Measurements from ENCODE around the gene GALNT16. TPM values are rescaled to one million over a fixed set of nuclear protein-coding genes. Genes with fewer than 3 reads are reported as not detected.

Gene GALNT16
- total RNA-seq, 4 donors from 2014 or later, result 5.1 to 8.9 (median 8.7) TPM

DNA sequence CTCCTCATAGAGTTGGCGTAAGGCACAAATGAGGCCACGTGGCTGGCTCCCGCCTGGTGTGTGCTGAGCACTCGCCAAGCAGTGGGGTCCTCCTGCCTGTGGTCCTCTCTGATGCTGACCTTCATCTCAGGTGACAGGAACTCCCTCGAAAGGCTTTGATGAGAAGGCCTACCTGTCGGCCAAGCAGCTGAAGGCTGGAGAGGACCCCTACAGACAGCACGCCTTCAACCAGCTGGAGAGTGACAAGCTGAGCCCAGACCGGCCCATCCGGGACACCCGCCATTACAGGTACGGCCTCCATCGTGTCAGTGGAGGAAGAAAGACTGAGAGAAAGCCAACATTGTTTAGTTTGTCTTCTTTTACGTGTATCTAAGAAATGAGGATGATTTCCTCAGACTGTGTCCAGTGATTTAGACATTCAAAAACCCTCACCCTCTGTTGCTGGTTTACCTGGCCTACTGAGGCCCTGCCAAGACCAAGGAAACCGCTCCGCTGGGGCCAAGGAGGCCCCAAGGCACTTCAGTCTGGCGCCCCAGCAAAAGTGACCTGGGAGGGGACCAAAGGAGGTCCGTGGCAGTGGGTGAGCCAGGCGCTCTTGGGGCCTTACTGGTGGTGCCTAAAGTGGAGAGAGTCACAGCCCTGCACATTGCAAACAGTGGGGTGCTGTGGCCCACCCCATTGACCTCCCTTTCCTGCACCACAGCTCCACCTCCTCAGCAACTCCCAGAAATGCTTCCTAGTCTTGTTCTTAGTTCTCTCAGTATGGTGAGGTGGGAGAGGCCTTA, 60.8 kb downstream of the GALNT16 start:
- TF ChIP-seq, protein P1, sequence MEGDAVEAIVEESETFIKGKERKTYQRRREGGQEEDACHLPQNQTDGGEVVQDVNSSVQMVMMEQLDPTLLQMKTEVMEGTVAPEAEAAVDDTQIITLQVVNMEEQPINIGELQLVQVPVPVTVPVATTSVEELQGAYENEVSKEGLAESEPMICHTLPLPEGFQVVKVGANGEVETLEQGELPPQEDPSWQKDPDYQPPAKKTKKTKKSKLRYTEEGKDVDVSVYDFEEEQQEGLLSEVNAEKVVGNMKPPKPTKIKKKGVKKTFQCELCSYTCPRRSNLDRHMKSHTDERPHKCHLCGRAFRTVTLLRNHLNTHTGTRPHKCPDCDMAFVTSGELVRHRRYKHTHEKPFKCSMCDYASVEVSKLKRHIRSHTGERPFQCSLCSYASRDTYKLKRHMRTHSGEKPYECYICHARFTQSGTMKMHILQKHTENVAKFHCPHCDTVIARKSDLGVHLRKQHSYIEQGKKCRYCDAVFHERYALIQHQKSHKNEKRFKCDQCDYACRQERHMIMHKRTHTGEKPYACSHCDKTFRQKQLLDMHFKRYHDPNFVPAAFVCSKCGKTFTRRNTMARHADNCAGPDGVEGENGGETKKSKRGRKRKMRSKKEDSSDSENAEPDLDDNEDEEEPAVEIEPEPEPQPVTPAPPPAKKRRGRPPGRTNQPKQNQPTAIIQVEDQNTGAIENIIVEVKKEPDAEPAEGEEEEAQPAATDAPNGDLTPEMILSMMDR (IDR thresholded peaks at IDR 0.05; ENCODE audit: low read depth), result no peak

DNA sequence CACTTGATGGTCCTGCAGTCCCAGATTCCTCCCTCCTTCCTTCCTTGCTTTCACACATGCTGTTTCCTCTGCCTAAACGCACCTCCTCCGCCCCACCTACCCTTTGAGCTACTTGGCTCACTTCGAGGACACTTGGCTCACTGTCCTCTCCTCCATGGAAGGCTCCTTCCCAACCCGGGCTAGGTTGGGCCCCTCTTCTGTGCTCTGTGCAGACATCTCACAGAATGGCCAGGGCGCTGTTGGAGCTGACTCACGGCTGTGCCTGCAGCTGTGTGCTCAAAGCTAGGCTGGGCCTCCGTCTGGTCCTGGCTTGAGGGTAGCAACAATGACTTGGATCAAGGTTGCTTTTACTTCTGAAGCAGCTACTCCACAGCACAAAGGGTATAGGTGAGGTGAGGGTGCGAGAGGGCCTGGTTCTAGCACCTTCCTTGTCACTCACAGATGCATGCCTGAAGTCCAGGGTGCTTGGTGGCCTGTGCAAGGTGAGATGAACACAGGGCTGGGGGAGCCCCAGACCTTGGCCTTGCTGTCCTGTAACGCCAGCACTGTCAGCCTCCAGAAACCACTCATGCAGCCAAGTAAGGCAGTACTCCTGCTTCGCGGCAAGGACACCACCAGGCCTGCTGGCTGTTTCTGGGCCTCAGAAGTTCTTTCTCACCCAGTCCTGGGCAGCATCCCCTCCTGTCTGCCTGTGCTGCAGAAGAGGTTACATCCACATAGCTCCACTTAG, 61.8 kb downstream of the GALNT16 start:
- TF ChIP-seq, protein P1 (IDR thresholded peaks at IDR 0.05; ENCODE audit: low read depth), result no peak

DNA sequence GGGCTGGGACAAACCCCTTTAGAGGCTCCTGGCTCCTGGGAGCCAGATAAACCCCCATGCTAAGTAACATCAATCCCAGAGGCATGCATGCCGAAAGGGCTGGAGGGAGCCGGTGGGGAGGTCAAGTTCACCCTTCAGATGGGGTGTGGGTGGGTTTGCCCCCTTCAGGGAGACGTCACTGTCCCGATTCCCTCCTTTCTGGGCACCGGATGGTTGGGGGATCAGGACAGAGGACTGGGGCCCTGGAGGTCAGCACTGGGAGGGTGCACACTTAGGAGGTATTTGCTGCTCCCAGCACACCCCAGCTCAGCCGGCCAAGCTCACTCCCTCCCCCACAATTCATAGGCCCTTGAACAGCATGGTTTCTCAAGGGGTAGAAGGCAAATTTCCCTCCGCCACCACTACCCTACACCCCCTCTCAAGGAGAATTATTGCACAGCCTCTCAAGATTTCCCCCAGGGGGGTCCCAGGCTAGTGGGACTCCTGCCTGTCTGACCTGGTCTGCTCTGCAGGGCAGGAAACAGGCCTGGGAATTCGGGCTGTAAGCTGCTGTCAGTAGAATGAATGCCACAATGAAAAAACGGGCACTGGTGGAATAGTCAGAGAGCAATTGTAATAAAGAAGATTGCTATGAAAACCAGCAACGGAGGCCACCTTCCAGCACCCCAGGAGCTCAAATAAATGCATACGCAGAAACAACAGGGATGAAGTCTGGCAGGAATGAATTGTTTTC, 63.5 kb downstream of the GALNT16 start:
- TF ChIP-seq, protein P1 (IDR thresholded peaks at IDR 0.05; ENCODE audit: low read depth), result no peak

DNA sequence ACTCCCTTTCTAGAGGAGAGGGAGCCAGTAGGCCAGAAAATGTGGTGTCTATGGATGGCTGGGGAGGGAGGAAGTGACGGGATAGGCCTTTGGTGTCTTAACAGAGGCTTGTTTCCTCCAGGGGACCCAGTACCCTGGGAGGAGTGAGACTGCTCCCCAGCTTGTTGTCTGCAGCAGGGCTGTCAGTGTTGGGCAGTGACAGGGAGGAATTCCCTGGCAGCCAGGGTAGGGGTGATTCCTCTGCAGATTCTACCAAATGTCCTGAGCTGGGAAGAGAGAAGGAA, 64.0 kb downstream of the GALNT16 start:
- TF ChIP-seq, protein P1 (IDR thresholded peaks at IDR 0.05; ENCODE audit: low read depth), result no peak

DNA sequence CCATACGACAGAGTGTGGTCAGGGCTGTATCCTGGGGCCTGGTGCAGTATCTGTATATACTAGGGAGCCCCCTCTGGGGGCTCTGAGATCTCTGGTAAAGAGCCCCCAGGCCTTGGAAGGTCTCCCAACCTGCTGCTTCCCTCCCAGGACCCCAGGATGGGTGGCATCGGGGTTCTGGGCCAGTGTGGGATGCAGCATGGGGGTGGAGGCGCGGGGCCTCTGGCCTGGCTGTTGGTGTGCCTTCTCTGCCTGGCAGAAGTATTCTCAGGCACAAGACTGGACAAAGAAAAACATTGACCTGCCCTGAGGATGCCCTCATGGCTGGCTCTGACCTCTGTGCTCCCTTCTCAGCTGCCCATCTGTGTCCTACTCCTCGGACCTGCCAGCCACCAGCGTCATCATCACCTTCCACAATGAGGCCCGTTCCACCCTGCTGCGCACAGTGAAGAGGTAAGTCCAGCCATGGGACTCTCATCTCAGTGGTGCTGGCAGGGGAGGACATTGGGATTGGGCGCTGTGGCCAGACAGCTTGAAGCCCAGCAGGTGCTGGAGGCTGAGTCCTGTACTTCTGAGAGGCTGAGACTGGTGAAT, 64.5 kb downstream of the GALNT16 start:
- TF ChIP-seq, protein P1 (IDR thresholded peaks at IDR 0.05; ENCODE audit: low read depth), result no peak

DNA sequence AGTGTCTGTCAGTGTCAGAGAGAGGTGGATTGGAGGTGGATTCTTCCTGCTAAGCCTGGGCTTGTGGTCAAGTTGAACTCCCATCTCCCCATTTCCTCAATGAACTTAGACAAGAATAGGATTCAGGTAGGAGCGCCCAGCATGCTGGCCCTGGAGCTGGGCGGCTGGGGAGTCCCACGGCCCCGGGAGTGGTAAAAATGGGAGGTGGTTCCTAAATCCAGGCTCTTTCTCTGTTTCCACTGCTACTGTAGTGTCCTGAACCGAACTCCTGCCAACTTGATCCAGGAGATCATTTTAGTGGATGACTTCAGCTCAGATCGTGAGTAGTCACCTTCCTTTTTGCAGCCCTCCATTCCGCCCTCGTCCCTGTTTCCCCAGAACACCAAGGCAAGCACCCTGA, 65.1 kb downstream of the GALNT16 start:
- TF ChIP-seq, protein P1 (IDR thresholded peaks at IDR 0.05; ENCODE audit: low read depth), result no peak

All from subcutaneous adipose tissue (tissue), 4 donors.